Liver (tissue), 9 donors: ENCODE measurements around the gene TMEM123. TPM values are rescaled to one million over a fixed set of nuclear protein-coding genes. Genes with fewer than 3 reads are reported as not detected.
A peak's percentile ranks its signal among the peaks of the same experiment; 100 is the strongest.

Source experiments
- DNase-seq: peaks from one replicate; pipeline ENCODE4 v3.0.0-alpha.2; 2017; ENCODE audit warnings: low spot score
- H3K27ac ChIP-seq, 2 donors: one replicate each; pipeline ENCODE4 v1.7.0; 2013; ENCODE audit warnings: inconsistent platforms in 2 of 2, low read length in 2 of 2, control low read depth in 1 of 2, low read depth in 1 of 2, mild to moderate bottlenecking in 1 of 2
- H3K27me3 ChIP-seq, 4 donors: one replicate each; pipeline versions ENCODE4 v1.6.1 to v1.7.0; 2013; ENCODE audit warnings: low read length in 3 of 4, inconsistent platforms in 1 of 4, mild to moderate bottlenecking in 1 of 4, moderate library complexity in 1 of 4; ENCODE audit not compliant: control insufficient read depth in 4 of 4, insufficient read depth in 4 of 4
- H3K36me3 ChIP-seq, 4 donors: one replicate each; pipeline versions ENCODE4 v1.6.1 to v1.7.0; 2013; ENCODE audit warnings: low read length in 3 of 4, mild to moderate bottlenecking in 3 of 4, low read depth in 1 of 4, moderate library complexity in 1 of 4; ENCODE audit not compliant: control insufficient read depth in 4 of 4, insufficient read depth in 3 of 4
- H3K4me1 ChIP-seq, 4 donors: one replicate each; pipeline versions ENCODE4 v1.6.1 to v1.7.0; 2013; ENCODE audit warnings: low read length in 3 of 4, mild to moderate bottlenecking in 3 of 4, moderate library complexity in 1 of 4; ENCODE audit not compliant: control insufficient read depth in 4 of 4, insufficient read depth in 4 of 4
- H3K4me3 ChIP-seq, 3 donors: one replicate each; pipeline versions ENCODE4 v1.6.1 to v1.7.0; 2013; ENCODE audit warnings: low read length in 3 of 3, control low read depth in 1 of 3, low read depth in 1 of 3, mild to moderate bottlenecking in 1 of 3
- H3K9ac ChIP-seq, 2 donors: one replicate each; pipeline ENCODE4 v1.7.0; 2013; ENCODE audit warnings: low read length in 2 of 2, mild to moderate bottlenecking in 2 of 2, moderate library complexity in 2 of 2, control low read depth in 1 of 2, low read depth in 1 of 2
- H3K9me3 ChIP-seq, 4 donors: one replicate each; pipeline versions ENCODE4 v1.6.1 to v1.7.0; 2013; ENCODE audit warnings: low read length in 3 of 4; ENCODE audit not compliant: control insufficient read depth in 4 of 4
- ATF3 ChIP-seq: IDR thresholded peaks from 2 replicates; pipeline ENCODE4 v1.6.1; 2016; ENCODE audit warnings: antibody characterized with exemption
- CTCF ChIP-seq: fragments of 150-350 bp; IDR thresholded peaks from 2 replicates; pipeline ENCODE4 v1.5.1; 2017; ENCODE audit warnings: improper control_type of control experiment, low read depth, low read length; ENCODE audit not compliant: missing input control
- EGR1 ChIP-seq, 2 donors: IDR thresholded peaks; 2 replicates each; pipeline ENCODE4 v1.6.1; 2016 to 2018; ENCODE audit warnings: antibody characterized with exemption in 2 of 2, low read depth in 2 of 2
- FOXA1 ChIP-seq: IDR thresholded peaks from 2 replicates; pipeline ENCODE4 v1.6.1; 2016; ENCODE audit warnings: antibody characterized with exemption
- FOXA2 ChIP-seq: IDR thresholded peaks from 2 replicates; pipeline ENCODE4 v1.6.1; 2016; ENCODE audit warnings: antibody characterized with exemption
- GABPA ChIP-seq, 2 donors: IDR thresholded peaks in 1 of 2; conservative IDR thresholded peaks in 1 of 2; 2 replicates each; pipeline ENCODE4 v1.6.1; 2016; ENCODE audit warnings: antibody characterized with exemption in 2 of 2, mild to moderate bottlenecking in 1 of 2, moderate library complexity in 1 of 2
- HNF4A ChIP-seq, 2 donors: conservative IDR thresholded peaks; 2 replicates each; pipeline ENCODE4 v1.6.1; 2016; ENCODE audit warnings: antibody characterized with exemption in 2 of 2, mild to moderate bottlenecking in 2 of 2
- HNF4G ChIP-seq: IDR thresholded peaks from 2 replicates; pipeline ENCODE4 v1.6.1; 2016; ENCODE audit warnings: antibody characterized with exemption
- JUND ChIP-seq, 2 donors: IDR thresholded peaks; 2 replicates each; pipeline ENCODE4 v1.6.1; 2016; ENCODE audit warnings: antibody characterized with exemption in 2 of 2
- MAX ChIP-seq: IDR thresholded peaks from 2 replicates; pipeline ENCODE4 v1.6.1; 2016; ENCODE audit warnings: antibody characterized with exemption
- NR2F2 ChIP-seq: IDR thresholded peaks from 2 replicates; pipeline ENCODE4 v1.6.1; 2016; ENCODE audit warnings: antibody characterized with exemption
- RAD21 ChIP-seq, 2 donors: IDR thresholded peaks; 2 replicates each; pipeline ENCODE4 v1.6.1; 2016; ENCODE audit warnings: antibody characterized with exemption in 2 of 2, mild to moderate bottlenecking in 2 of 2
- REST ChIP-seq: IDR thresholded peaks from 2 replicates; pipeline ENCODE4 v1.6.1; 2016; ENCODE audit warnings: antibody characterized with exemption, mild to moderate bottlenecking
- RXRA ChIP-seq, 2 donors: IDR thresholded peaks; 2 replicates each; pipeline ENCODE4 v1.6.1; 2017 to 2018; ENCODE audit warnings: antibody characterized with exemption in 2 of 2, mild to moderate bottlenecking in 1 of 2
- SP1 ChIP-seq: IDR thresholded peaks from 2 replicates; pipeline ENCODE4 v1.6.1; 2018; ENCODE audit warnings: antibody characterized with exemption, mild to moderate bottlenecking
- TAF1 ChIP-seq: conservative IDR thresholded peaks from 2 replicates; pipeline ENCODE4 v1.6.1; 2016; ENCODE audit warnings: antibody characterized with exemption, mild to moderate bottlenecking
- YY1 ChIP-seq: IDR thresholded peaks from 2 replicates; pipeline ENCODE4 v1.6.1; 2016; ENCODE audit warnings: antibody characterized with exemption, mild to moderate bottlenecking
- ZBTB33 ChIP-seq: IDR thresholded peaks from 2 replicates; pipeline ENCODE4 v1.6.1; 2016; ENCODE audit warnings: antibody characterized with exemption
- WGBS: extraction: QIAGEN DNeasy Blood & Tissue Kit; methylation state at CpG from one replicate; pipeline ENCODE4 v1.1.7; 2013; 5-methylcytosine and 5-hydroxymethylcytosine counted together
- polyA plus RNA-seq, 2 donors: library from polyadenylated mRNA; stranded (reverse) in 1 of 2; unstranded in 1 of 2; fragments of 200-250 nt in 1 of 2; fragments of >200 nt in 1 of 2; fragmentation: Nextera tagmentation in 1 of 2; extraction: Ambion mirVana in 1 of 2; gene quantifications; one replicate each; pipeline versions ENCODE4 v1.2.1 to v1.2.3, GENCODE V29; 2013 to 2015
- total RNA-seq, 2 donors: library from RNA; depleted of rRNA; stranded (reverse); fragments of >200 nt; gene quantifications; one replicate each; pipeline ENCODE4 v1.2.3, GENCODE V29; 2014
- donor health status: healthy.
- donor health status: healthy.
- donor health status: healthy.
- donor health status: healthy.
- donor health status: healthy.

Gene TMEM123
- total and polyA plus RNA-seq, 4 donors: 101 to 140 (median 107) TPM

GRCh38 chr11:102457865-102458264 is 5.3 kb upstream of the TMEM123 start:
- Histone ChIP-seq H3K4me3 (no peak overlapping the region), H3K9ac (no peak overlapping the region), H3K27ac (peak overlapping the region; percentile 61 to 75), H3K9me3 (no peaks in the 10 kb centered on the region), H3K27me3 (no peaks in the 10 kb centered on the region), H3K36me3 (no peaks in the 10 kb centered on the region), H3K4me1 (peaks cover 9 to 73% (median 50%) of the 10 kb centered on the region in 4 donors)
- TF ChIP-seq JUND (IDR thresholded peaks at IDR 0.05) (no peak), EGR1 (IDR thresholded peaks at IDR 0.05; ENCODE audit: low read depth in 2 of 2) (no peak), SP1 (no peak)
- DNase-seq: no peak

GRCh38 chr11:102457056-102457677 is 4.6 kb upstream of the TMEM123 start:
- TF ChIP-seq CTCF (no peak), FOXA1 (no peak), ZBTB33 (no peak), JUND (IDR thresholded peaks at IDR 0.05) (no peak), HNF4G (no peak), TAF1 (no peak), HNF4A (conservative IDR thresholded peaks at IDR 0.05) (no peak), EGR1 (IDR thresholded peaks at IDR 0.05; ENCODE audit: low read depth in 2 of 2) (no peak), RAD21 (IDR thresholded peaks at IDR 0.05) (no peak), NR2F2 (no peak), SP1 (no peak), MAX (no peak), GABPA (IDR thresholded peaks at IDR 0.05 in 1 of 2, conservative IDR thresholded peaks at IDR 0.05 in 1 of 2) (no peak), ATF3 (no peak), REST (no peak), YY1 (no peak), RXRA (IDR thresholded peaks at IDR 0.05) (no peak), FOXA2 (no peak)
- Histone ChIP-seq H3K9me3 (no peaks in the 10 kb centered on the region), H3K27me3 (no peaks in the 10 kb centered on the region), H3K27ac (peak overlapping the region; percentile 80), H3K9ac (no peak overlapping the region), H3K36me3 (no peaks in the 10 kb centered on the region), H3K4me3 (no peak overlapping the region), H3K4me1 (peaks cover 9 to 71% (median 50%) of the 10 kb centered on the region in 4 donors)
- WGBS: 95% methylated on average over 3 of the region's 3 CpGs
- DNase-seq: no peak
